HG03045 (cell line): Measurements from ENCODE around the gene NELFE.
"Not testable (repeated sequence)": the region's sequence is repeated elsewhere in the genome, so short reads cannot be mapped to it uniquely, and the experiment has no call there.

Source experiments
- ATAC-seq: cut with Tn5 transposase; IDR thresholded peaks from one replicate; pipeline ENCODE4 v1.9.1; 2021; ENCODE audit warnings: mild to moderate bottlenecking, moderate library complexity; ENCODE audit not compliant: unreplicated experiment

The NELFE gene

DNA sequence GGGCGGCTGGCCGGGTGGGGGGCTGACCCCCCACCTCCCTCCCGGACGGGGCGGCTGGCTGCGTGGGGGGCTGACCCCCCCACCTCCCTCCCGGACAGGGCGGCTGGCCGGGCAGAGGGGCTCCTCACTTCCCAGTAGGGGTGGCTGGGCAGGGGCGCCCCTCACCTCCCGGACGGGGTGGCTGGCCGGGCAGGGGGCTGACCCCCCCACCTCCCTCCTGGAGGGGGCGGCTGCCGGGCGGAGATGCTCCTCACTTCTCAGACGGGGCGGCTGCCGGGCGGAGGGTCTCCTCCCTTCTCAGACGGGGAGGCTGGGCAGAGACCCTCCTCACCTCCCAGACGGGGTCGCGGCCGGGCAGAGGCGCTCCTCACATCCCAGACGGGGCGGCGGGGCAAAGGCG, 17.3 kb upstream of the NELFE start:
- not testable (repeated sequence) for ATAC-seq

DNA sequence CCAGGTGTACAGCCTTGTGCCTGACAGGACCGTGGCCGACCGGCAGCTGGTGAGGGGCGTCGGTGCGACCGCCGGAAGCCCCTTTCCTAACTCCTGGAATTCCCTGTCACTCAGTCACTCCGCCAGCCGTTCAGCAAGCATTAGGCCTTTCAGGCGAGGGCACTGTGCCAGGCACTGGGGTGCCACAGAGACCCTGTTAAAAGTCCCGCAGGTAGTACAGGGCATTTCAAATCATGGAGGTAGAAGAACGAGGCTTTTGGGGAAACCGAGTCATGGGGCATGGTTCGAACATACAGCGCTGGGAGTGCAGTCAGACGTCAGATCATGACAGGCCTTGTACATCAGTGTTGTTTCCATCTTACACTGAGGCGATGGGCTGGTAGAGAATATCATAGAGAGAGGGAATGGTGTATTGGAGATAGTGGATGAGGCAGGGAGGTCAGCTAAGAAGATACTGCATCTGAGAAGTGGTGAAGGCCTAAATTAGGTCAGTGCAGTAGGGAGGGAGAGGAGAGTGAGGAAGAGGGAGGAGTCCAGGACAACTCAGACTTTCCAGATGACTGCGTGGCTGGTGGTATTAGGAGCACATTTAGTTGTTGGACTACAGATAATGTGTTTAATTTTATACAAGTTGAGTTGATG, 14.1 kb upstream of the NELFE start:
- no peak for ATAC-seq

GRCh38 chr6:31971993-31972708, 13.4 kb upstream of the NELFE start, which contains the start of gene DXO:
Gene DXO (minus strand): TSS chr6:31972138. CDS start chr6:31971675, 463 bp downstream.
- peak; percentile 82 for ATAC-seq

DNA sequence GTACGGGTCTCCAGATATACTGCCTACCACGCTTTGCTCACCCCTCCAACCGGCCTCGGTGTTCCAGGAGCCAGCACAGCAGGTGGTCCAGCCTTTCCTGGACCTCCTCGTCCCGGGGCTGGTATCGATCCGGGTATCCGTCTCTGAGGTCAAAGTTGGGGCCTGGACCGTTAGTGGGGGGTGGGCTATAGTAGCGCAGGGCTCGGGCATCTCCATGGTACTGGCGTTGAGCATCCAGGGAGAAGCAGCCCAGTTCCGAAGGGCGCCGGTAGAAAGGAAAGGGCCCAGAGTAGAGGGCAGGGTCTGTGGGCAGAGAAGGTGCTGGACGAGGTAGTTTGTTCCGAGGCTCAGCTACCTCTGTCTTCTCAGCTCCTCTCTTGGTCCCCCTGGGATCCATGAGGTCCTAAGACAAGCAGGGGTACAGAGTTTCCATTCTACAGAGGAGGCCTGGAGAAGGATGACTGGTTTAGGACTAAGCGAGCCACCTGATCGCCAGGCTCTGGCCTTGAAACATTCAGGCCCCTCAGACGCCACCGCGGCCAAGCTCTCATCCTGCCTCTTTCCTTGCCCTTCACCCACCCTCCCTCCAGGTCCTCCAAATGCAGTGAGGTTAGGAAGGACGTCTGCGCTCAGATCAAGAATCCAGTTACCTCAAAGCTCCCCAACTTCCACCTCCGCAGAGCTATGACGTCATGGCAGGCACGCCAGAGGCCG, 12.7 kb upstream of the NELFE start:
- ATAC-seq: no peak

- ATAC-seq: no peak
Observed at GRCh38 chr6:31970604-31971271, 12.0 kb upstream of the NELFE start.

GRCh38 chr6:31969712-31970603, 11.2 kb upstream of the NELFE start:
- no peak for ATAC-seq

DNA sequence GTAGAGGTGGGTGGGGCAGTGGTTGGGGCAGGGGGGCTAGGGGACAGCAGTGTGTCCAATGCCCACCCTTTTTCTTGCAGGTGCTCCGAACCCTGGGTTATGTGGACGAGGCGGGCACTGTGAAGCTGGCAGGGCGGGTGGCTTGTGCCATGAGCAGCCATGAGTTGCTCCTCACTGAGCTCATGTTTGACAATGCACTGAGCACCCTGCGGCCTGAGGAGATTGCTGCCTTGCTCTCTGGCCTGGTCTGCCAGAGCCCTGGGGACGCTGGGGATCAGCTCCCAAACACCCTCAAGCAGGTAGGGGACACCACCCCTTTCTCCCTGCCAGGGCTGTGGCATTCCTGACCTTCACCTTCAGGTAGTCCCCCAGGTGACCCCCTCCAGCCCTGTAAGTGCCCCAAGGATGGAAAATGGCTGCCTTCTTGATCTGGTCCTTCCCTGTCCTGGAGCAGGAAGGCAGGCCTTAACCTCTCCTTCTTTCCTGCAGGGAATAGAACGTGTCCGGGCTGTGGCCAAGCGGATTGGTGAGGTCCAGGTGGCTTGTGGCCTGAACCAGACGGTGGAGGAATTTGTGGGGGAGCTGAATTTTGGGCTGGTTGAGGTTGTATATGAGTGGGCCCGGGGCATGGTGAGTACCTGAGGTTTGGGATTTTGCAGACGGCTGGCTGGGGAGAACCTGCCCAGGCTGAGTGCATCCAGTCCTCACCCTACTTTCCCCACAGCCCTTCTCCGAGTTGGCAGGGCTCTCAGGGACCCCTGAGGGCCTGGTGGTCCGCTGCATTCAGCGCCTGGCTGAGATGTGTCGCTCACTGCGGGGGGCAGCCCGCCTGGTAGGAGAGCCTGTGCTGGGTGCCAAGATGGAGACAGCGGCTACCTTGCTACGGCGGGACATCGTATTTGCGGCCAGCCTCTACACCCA, 10.3 kb upstream of the NELFE start:
- no peak for ATAC-seq

- no peak for ATAC-seq
Observed at GRCh38 chr6:31968326-31968725, 9.6 kb upstream of the NELFE start.

GRCh38 chr6:31967926-31968320, 9.2 kb upstream of the NELFE start:
- no peak for ATAC-seq

DNA sequence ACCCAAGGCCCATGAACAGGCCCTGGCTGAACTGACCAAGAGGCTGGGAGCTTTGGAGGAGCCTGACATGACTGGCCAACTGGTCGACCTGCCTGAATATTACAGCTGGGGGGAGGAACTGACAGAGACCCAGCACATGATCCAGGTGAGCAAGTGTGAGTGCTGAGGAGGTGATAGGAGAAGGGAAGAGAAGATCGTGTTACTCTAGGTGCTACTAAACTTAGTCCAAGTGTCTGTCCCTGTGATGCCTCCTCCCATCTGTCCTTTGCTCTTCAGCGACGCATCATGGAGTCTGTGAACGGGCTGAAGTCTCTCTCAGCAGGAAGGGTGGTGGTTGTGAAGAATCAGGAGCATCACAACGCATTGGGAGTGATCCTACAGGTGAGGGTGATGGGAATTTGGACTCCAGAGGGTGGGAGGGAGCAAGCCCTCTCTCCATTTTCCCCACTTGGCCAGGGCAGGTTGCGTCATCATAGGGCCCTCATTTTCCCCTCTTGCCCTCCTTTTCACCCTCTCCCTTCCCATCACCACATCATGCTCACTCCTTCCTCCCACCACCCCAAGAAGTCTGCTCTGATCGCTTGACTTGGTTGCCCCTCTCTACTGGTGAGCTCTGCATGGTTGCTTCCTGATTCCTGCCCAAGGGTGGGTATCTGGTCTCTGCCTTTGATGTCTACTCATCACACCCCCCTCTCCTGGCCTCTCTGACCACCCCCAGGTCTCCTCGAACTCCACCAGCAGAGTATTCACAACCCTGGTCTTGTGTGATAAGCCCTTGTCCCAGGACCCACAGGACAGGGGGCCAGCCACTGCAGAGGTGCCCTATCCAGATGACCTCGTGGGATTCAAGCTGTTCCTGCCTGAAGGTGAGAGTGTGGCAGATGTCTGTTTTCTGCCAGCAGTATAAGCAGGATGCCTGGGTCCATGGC, 8.5 kb upstream of the NELFE start:
- no peak for ATAC-seq

DNA sequence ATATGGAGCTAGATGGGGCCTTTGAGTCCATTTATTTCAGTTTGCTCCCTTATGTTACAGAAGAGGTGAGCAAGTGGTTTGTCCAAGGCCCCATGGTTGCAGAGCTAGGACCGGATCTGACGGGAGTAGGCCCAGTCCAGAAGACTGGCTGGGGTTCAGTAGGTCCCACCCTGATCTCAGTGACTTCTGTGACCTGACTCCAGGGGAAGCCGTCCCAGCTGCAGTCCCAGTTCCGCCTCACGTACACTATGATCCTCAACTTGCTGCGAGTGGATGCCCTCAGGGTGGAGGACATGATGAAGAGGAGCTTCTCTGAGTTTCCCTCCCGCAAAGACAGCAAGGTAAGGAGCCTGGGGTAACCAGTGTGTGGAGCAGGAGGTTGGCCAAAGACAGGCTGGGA, 7.7 kb upstream of the NELFE start:
- no peak for ATAC-seq

DNA sequence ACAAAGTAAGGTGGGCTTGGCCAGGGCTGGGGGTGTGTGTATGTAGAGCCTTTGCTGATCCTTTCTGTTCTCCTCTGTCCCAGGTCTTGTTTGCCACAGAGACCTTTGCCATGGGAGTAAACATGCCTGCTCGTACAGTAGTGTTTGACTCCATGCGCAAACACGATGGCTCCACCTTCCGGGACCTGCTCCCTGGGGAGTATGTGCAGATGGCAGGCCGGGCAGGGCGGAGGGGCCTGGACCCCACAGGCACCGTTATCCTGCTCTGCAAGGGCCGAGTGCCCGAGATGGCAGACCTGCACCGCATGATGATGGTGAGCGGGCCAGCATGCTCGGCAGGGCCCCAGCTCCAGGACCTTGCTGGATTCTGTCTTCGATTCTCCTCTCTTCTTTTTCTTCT, 6.9 kb upstream of the NELFE start:
- no peak for ATAC-seq

GRCh38 chr6:31963921-31964320, 5.2 kb upstream of the NELFE start:
- ATAC-seq: no peak

- ATAC-seq: no peak
Observed at GRCh38 chr6:31961616-31962015, 2.8 kb upstream of the NELFE start.

- ATAC-seq: no peak
Observed at GRCh38 chr6:31958412-31958740, 395 bp downstream of the NELFE start.

DNA sequence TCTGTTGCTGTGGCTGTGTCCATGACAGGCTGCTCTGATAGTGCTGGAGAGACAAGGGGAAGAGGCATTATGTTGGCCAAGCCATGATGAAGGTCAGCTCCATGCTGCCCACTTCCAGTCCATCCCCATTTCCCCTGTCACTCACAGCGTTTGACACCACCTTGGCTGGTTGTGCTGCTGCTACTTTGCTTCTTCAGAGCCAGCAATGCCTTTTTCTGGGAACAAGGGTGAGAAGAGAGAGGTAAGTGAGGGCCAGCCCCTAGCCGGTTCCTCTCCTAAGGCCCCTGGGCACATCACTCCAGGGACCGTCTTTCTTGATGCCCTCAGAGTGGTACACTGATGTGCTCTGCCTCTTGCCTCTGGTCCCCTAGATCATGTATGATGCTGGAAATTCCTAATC, 2.0 kb downstream of the NELFE start:
- no peak for ATAC-seq

GRCh38 chr6:31954511-31954910, 4.3 kb downstream of the NELFE start:
- ATAC-seq: no peak

DNA sequence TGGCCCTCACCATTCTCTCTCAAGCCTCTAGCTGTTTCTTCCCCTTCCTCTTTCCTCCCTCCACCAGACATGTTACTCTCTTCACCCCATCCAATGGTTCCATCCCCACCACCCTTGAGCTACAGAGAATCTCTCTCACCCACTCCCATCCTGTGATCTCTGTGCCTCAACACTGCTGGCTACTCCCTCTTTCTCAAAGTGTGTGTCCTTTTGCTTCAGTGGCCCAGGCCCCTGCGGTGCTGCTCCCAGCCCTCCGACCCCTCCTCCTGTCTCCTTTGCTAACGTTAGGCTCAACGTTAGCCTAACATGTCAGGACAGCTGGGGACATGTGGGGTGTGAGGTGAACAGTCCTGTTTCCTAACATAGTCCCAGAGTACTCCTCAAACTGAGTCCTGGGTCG, 5.9 kb downstream of the NELFE start:
- ATAC-seq: no peak
